Endothelial cell of umbilical vein (primary cell): Measurements from ENCODE around the gene NBEA. TPM values are rescaled to one million over a fixed set of nuclear protein-coding genes. Genes with fewer than 3 reads are reported as not detected.

Source experiments
- BruUV-seq: library from RNA; stranded (reverse); fragments of 400-500 nt; replicated peaks from 2 replicates; lab custom pipeline; 2021; lab: Mats Ljungman, UMichigan
- CTCF ChIA-PET: fragments of 300-600, 350-600 bp; sonication (Branson Sonifier 250); formaldehyde crosslinking; loops from one replicate; lab custom pipeline; 2021; ENCODE audit warnings: antibody characterized with exemption, inconsistent platforms; lab: Charles Lee
- POLR2A ChIA-PET: fragments of 300-600, 350-600 bp; sonication (Branson Sonifier 250); formaldehyde crosslinking; loops from one replicate; lab custom pipeline; 2021; ENCODE audit warnings: antibody characterized with exemption, inconsistent platforms; lab: Charles Lee
- DNase-seq: peaks from one replicate; pipeline ENCODE4 v3.0.0-alpha.2; 2011; ENCODE audit warnings: low read depth, low spot score
- FAIRE-seq: peaks from 2 replicates; lab custom pipeline; 2011; peaks lifted over from hg19 to GRCh38; lab: Jason Lieb, UNC
- H2AFZ ChIP-seq: 2 replicates; pipeline ENCODE4 v1.6.0; 2012; ENCODE audit warnings: low read depth, low read length, control low read depth, inconsistent platforms
- H3K27ac ChIP-seq: 2 replicates; pipeline ENCODE4 v1.5.1; 2011; ENCODE audit warnings: low read depth, mild to moderate bottlenecking, control low read depth, low read length, moderate library complexity; ENCODE audit not compliant: insufficient read depth
- H3K27me3 ChIP-seq, 2 experiments: 2 replicates each; pipeline versions ENCODE4 v1.6.0 to v1.6.1; 2011; ENCODE audit warnings: low read length in 2 of 2, mixed read lengths in 1 of 2; ENCODE audit not compliant: control insufficient read depth in 2 of 2, insufficient read depth in 2 of 2
- H3K36me3 ChIP-seq, 2 experiments: 2 replicates in 1 of 2; 3 replicates in 1 of 2; pipeline ENCODE4 v1.5.1; 2011; ENCODE audit warnings: low read length in 2 of 2, mild to moderate bottlenecking in 1 of 2, moderate library complexity in 1 of 2; ENCODE audit not compliant: control insufficient read depth in 2 of 2, insufficient read depth in 2 of 2; ENCODE audit errors: extremely low read depth in 1 of 2
- H3K4me1 ChIP-seq: 3 replicates; pipeline ENCODE4 v1.5.1; 2011; ENCODE audit warnings: mild to moderate bottlenecking, low read length; ENCODE audit not compliant: control insufficient read depth, insufficient read depth; ENCODE audit errors: extremely low read depth
- H3K4me2 ChIP-seq: 2 replicates; pipeline ENCODE4 v1.6.1; 2011; ENCODE audit warnings: low read length, control low read depth, mixed read lengths; ENCODE audit not compliant: insufficient read depth
- H3K4me3 ChIP-seq, 3 experiments: fragments of 200-600 bp in 1 of 3; sonication (generic), shearing (Covaris generic) in 1 of 3; replicated peaks in 1 of 3; 2 replicates each; pipeline ENCODE4 v1.5.1; 2011 to 2016; ENCODE audit warnings: control low read depth in 3 of 3, low read length in 3 of 3, mild to moderate bottlenecking in 2 of 3, inconsistent platforms in 1 of 3, low read depth in 1 of 3, moderate library complexity in 1 of 3; ENCODE audit not compliant: insufficient read depth in 1 of 3
- H3K79me2 ChIP-seq: 2 replicates; pipeline ENCODE4 v1.6.0; 2012; ENCODE audit warnings: low read length, inconsistent platforms; ENCODE audit not compliant: control insufficient read depth, insufficient read depth
- H3K9ac ChIP-seq: replicated peaks from 2 replicates; pipeline ENCODE3; 2011; ENCODE audit warnings: low read length, control low read depth; ENCODE audit not compliant: insufficient read depth; ENCODE audit errors: extremely low read depth
- H3K9me1 ChIP-seq: replicated peaks from 3 replicates; pipeline ENCODE4 v1.6.0; 2011; ENCODE audit warnings: mild to moderate bottlenecking, low read length; ENCODE audit not compliant: control insufficient read depth, insufficient read depth; ENCODE audit errors: extremely low read depth
- H3K9me3 ChIP-seq: replicated peaks from 2 replicates; pipeline ENCODE4 v1.5.1; 2012; ENCODE audit warnings: low read length, inconsistent platforms; ENCODE audit not compliant: control insufficient read depth, insufficient read depth
- H4K20me1 ChIP-seq: replicated peaks from 2 replicates; pipeline ENCODE3; 2011; ENCODE audit warnings: mild to moderate bottlenecking, low read length; ENCODE audit not compliant: control insufficient read depth, insufficient read depth; ENCODE audit errors: extremely low read depth
- CTCF ChIP-seq, 2 donors: IDR thresholded peaks; 1 replicate in 1 of 2; 2 replicates in 1 of 2; pipeline ENCODE4 v1.5.1; 2011; ENCODE audit warnings: low read length in 2 of 2, mild to moderate bottlenecking in 2 of 2, moderate library complexity in 2 of 2, control low read depth in 1 of 2, inconsistent platforms in 1 of 2, low read depth in 1 of 2; ENCODE audit not compliant: insufficient read depth in 1 of 2; ENCODE audit errors: extremely low read depth in 1 of 2
- EZH2 ChIP-seq: IDR thresholded peaks from 2 replicates; pipeline ENCODE4 v1.6.1; 2012; ENCODE audit warnings: borderline replicate concordance, low read depth, mild to moderate bottlenecking, moderate library complexity, low read length, inconsistent platforms; ENCODE audit not compliant: severe bottlenecking
- FOS ChIP-seq: IDR thresholded peaks from 2 replicates; pipeline ENCODE4 v1.6.1; 2011; ENCODE audit warnings: mild to moderate bottlenecking, low read length, moderate library complexity, borderline replicate concordance; ENCODE audit not compliant: insufficient read depth
- GATA2 ChIP-seq: IDR thresholded peaks from 2 replicates; pipeline ENCODE4 v1.7.0; 2011; ENCODE audit warnings: low read depth, mild to moderate bottlenecking, moderate library complexity, mixed read lengths, low read length; ENCODE audit not compliant: insufficient read length, insufficient read depth
- JUN ChIP-seq: IDR thresholded peaks from 2 replicates; pipeline ENCODE4 v1.6.1; 2011; ENCODE audit warnings: borderline replicate concordance, low read depth; ENCODE audit not compliant: insufficient read length, insufficient read depth
- MAX ChIP-seq: IDR thresholded peaks from 2 replicates; pipeline ENCODE4 v1.6.1; 2011; ENCODE audit not compliant: insufficient read depth, insufficient read length
- MYC ChIP-seq: IDR thresholded peaks from one replicate; pipeline ENCODE4 v1.6.1; 2011; ENCODE audit warnings: mild to moderate bottlenecking, low read depth, low read length
- POLR2A ChIP-seq: IDR thresholded peaks from 2 replicates; pipeline ENCODE4 v1.6.1; 2012; ENCODE audit warnings: low read depth, mild to moderate bottlenecking, control low read depth, low read length
- POLR2AphosphoS5 ChIP-seq: IDR thresholded peaks from 2 replicates; pipeline ENCODE4 v1.6.1; 2012; ENCODE audit warnings: low read depth, mild to moderate bottlenecking, control low read depth, low read length, moderate library complexity; ENCODE audit not compliant: insufficient read depth
- dilution Hi-C: fragments of 300-500 bp; cut with MboI; formaldehyde crosslinking; loops from one replicate; pipeline ENCODE4 v1.15.0; 2019; ENCODE audit warnings: low sequenced_read_pairs; ENCODE audit not compliant: extremely low pct_ligation_motif_present
- intact Hi-C: fragments of 100-400 bp; cut with micrococcal nuclease; formaldehyde crosslinking; loops from one replicate; pipeline ENCODE4 v1.10.0; 2022
- polyA plus RNA-seq, 4 experiments: library from polyadenylated mRNA; depleted of rRNA in 3 of 4; stranded (reverse) in 3 of 4; unstranded in 1 of 4; fragments of >200 nt; gene quantifications; 2 replicates each; pipeline versions ENCODE4 v1.2.1 to v1.2.3, GENCODE V29; 2011 to 2012; ENCODE audit warnings: missing spikeins in 1 of 4
- total RNA-seq: library from RNA; stranded (reverse); gene quantifications from 2 replicates; pipeline ENCODE4 v1.2.3, GENCODE V29; 2021

NBEA gene
- total and polyA plus RNA-seq, 2 donors (not counting 3 experiments of a cell fraction or from before 2014, with no cell fraction given): 3.0 to 4.8 TPM

GRCh38 chr13:35485424-35485823 lies 543.4 kb downstream of the NBEA start:
- ChIA-PET POLR2A (no interaction called here), CTCF (no interaction called here)
- no peak for DNase-seq

GRCh38 chr13:35489050-35489449 lies 547.0 kb downstream of the NBEA start:
- POLR2A ChIA-PET: no interaction called here
- intact Hi-C loops (no loop called here), dilution Hi-C loops (no loop called here)
- no peak overlapping the region for H3K4me3 ChIP-seq
- H3K79me2 ChIP-seq: no peaks in the 10 kb centered on the region
- DNase-seq (no peak), FAIRE-seq (no peak)
- no peaks in the 10 kb centered on the region for H4K20me1 ChIP-seq
- no peaks in the 10 kb centered on the region for H3K4me1 ChIP-seq
- no TSS peak for BruUV-seq
- H3K4me2 ChIP-seq: no peak overlapping the region
- CTCF ChIA-PET: interaction anchor here (1.0 to 1.2 kb wide), 2 partner anchors 10 to 16 kb away, joined by 3 read pairs; no protein-coding TSS in a partner anchor
- no peak overlapping the region for H2AFZ ChIP-seq
- H3K36me3 ChIP-seq: no peaks in the 10 kb centered on the region
- no peak overlapping the region for H3K9ac ChIP-seq
- no peak for TF ChIP-seq POLR2AphosphoS5
- no peak for TF ChIP-seq JUN
- no peak for TF ChIP-seq MYC
- TF ChIP-seq GATA2: no peak
- TF ChIP-seq POLR2A: no peak
- no peak for TF ChIP-seq MAX
- no peak for TF ChIP-seq CTCF (IDR thresholded peaks at IDR 0.05; ENCODE audit: extremely low read depth in 1 of 2, insufficient read depth in 1 of 2, low read depth in 1 of 2, low read length in 2 of 2)
- no peak for TF ChIP-seq FOS
- TF ChIP-seq EZH2: no peak
- H3K27ac ChIP-seq: no peak overlapping the region
- H3K9me3 ChIP-seq: no peaks in the 10 kb centered on the region
- no peaks in the 10 kb centered on the region for H3K27me3 ChIP-seq
- no peaks in the 10 kb centered on the region for H3K9me1 ChIP-seq

More at GRCh38 chr13:35485424-35485823, 543.4 kb downstream of the NBEA start:
- H3K9me1 ChIP-seq: peaks cover 2% of the 10 kb centered on the region
- H3K27ac ChIP-seq: no peak overlapping the region
- H3K4me2 ChIP-seq: no peak overlapping the region
- no peaks in the 10 kb centered on the region for H3K4me1 ChIP-seq
- no TSS peak for BruUV-seq
- H3K36me3 ChIP-seq: no peaks in the 10 kb centered on the region
- TF ChIP-seq EZH2 (no peak), POLR2AphosphoS5 (no peak), GATA2 (no peak), MYC (no peak), MAX (no peak), FOS (no peak), POLR2A (no peak)
- no peak overlapping the region for H3K9ac ChIP-seq
- no peak for FAIRE-seq
- no peaks in the 10 kb centered on the region for H3K9me3 ChIP-seq
- no peaks in the 10 kb centered on the region for H3K79me2 ChIP-seq
- no peaks in the 10 kb centered on the region for H4K20me1 ChIP-seq
- H2AFZ ChIP-seq: no peak overlapping the region
- H3K4me3 ChIP-seq: no peak overlapping the region
- dilution Hi-C loops (no loop called here), intact Hi-C loops (no loop called here)
- no peaks in the 10 kb centered on the region for H3K27me3 ChIP-seq
